A673 (cell line): ENCODE results near the gene LRRC10. TPM values are rescaled to one million over a fixed set of nuclear protein-coding genes. Genes with fewer than 3 reads are reported as not detected.

ENCODE experiments used
- Bru-seq: library from RNA; stranded (reverse); fragments of 400-500 nt; gene quantifications from one replicate; lab custom pipeline; 2021; lab: Mats Ljungman, UMichigan
- BruChase-seq, 2 experiments: library from RNA; stranded (reverse); fragments of 400-500 nt; gene quantifications; one replicate each; lab custom pipeline; 2021; lab: Mats Ljungman, UMichigan
- BruUV-seq: library from RNA; stranded (reverse); fragments of 400-500 nt; replicated peaks from 2 replicates; lab custom pipeline; 2021; lab: Mats Ljungman, UMichigan
- CTCF ChIA-PET: fragments of 300-600 bp; sonication (Branson Sonifier 250); formaldehyde crosslinking; loops from one replicate; lab custom pipeline; 2022; ENCODE audit warnings: antibody characterized with exemption; lab: Charles Lee
- POLR2A ChIA-PET: fragments of 300-600 bp; sonication (Branson Sonifier 250); formaldehyde crosslinking; loops from one replicate; lab custom pipeline; 2022; ENCODE audit warnings: antibody characterized with exemption; ENCODE audit not compliant: low non-redundant PET; lab: Charles Lee
- DNase-seq: peaks from one replicate; pipeline ENCODE4 v3.0.0-alpha.2; 2015; ENCODE audit warnings: low spot score
- H3K27ac ChIP-seq: fragments of 200-600 bp; sonication (generic); 2 replicates; pipeline ENCODE4 v1.5.1; 2016; ENCODE audit warnings: mixed run types, low read depth, mild to moderate bottlenecking, mixed read lengths, antibody characterized with exemption, low read length; ENCODE audit not compliant: poor library complexity, severe bottlenecking
- H3K27me3 ChIP-seq: fragments of 200-600 bp; sonication (generic); replicated peaks from 2 replicates; pipeline ENCODE4 v1.6.1; 2017; ENCODE audit warnings: mixed run types, low read depth, mild to moderate bottlenecking, mixed read lengths, antibody characterized with exemption, low read length; ENCODE audit not compliant: insufficient read depth, poor library complexity
- H3K36me3 ChIP-seq: fragments of 200-600 bp; sonication (generic); 2 replicates; pipeline ENCODE4 v1.6.1; 2016; ENCODE audit warnings: mixed run types, mild to moderate bottlenecking, mixed read lengths, antibody characterized with exemption, low read length; ENCODE audit not compliant: insufficient read depth, poor library complexity, severe bottlenecking
- H3K4me1 ChIP-seq: fragments of 200-600 bp; sonication (generic); 2 replicates; pipeline ENCODE4 v1.6.1; 2017; ENCODE audit warnings: mixed run types, mild to moderate bottlenecking, mixed read lengths, antibody characterized with exemption, low read length; ENCODE audit not compliant: insufficient read depth, poor library complexity, severe bottlenecking
- H3K4me3 ChIP-seq: fragments of 200-600 bp; sonication (generic); 2 replicates; pipeline ENCODE4 v1.5.1; 2016; ENCODE audit warnings: low read depth, mixed run types, mild to moderate bottlenecking, mixed read lengths, low read length; ENCODE audit not compliant: poor library complexity, severe bottlenecking
- H3K9me3 ChIP-seq: fragments of 200-600 bp; sonication (generic); 2 replicates; pipeline ENCODE4 v1.6.1; 2016; ENCODE audit warnings: mixed run types, low read depth, mild to moderate bottlenecking, mixed read lengths, antibody characterized with exemption, low read length; ENCODE audit not compliant: poor library complexity, severe bottlenecking
- EZH2 ChIP-seq: fragments of 200-600 bp; sonication (generic); IDR thresholded peaks from 2 replicates; pipeline ENCODE4 v1.6.1; 2017; ENCODE audit warnings: borderline replicate concordance, low read depth, mild to moderate bottlenecking, mixed read lengths, antibody characterized with exemption, low read length; ENCODE audit not compliant: poor library complexity, severe bottlenecking
- intact Hi-C: fragments of 100-400 bp; cut with micrococcal nuclease; formaldehyde crosslinking; loops from one replicate; pipeline ENCODE4 v1.10.0; 2022; ENCODE audit not compliant: unreplicated experiment
- long read RNA-seq: library from polyadenylated mRNA; stranded (forward); transcript quantifications from one replicate; pipeline ENCODE4 v2.0.0, GENCODE V29; 2022
- total RNA-seq: library from RNA; stranded (reverse); gene quantifications from 2 replicates; pipeline ENCODE4 v1.2.3, GENCODE V29; 2021
- TF ChIP-seq, protein P1 (sequence below): fragments of 300-800, 200-600 bp; sonication (generic); conservative IDR thresholded peaks from 2 replicates; pipeline ENCODE4 v1.5.1; 2017; ENCODE audit warnings: low read depth, mild to moderate bottlenecking, antibody characterized with exemption, low read length, moderate library complexity, mixed read lengths

Gene LRRC10, protein sequence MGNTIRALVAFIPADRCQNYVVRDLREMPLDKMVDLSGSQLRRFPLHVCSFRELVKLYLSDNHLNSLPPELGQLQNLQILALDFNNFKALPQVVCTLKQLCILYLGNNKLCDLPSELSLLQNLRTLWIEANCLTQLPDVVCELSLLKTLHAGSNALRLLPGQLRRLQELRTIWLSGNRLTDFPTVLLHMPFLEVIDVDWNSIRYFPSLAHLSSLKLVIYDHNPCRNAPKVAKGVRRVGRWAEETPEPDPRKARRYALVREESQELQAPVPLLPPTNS
- total RNA-seq (not detected in 2 replicates), Bru-seq, nascent RNA (not detected), BruChase-seq, experiment 1, labeled RNA remaining after a 2-hour chase (not detected), BruChase-seq, experiment 2, labeled RNA remaining after a 6-hour chase (not detected)
- long read RNA-seq: 0 reads

DNA sequence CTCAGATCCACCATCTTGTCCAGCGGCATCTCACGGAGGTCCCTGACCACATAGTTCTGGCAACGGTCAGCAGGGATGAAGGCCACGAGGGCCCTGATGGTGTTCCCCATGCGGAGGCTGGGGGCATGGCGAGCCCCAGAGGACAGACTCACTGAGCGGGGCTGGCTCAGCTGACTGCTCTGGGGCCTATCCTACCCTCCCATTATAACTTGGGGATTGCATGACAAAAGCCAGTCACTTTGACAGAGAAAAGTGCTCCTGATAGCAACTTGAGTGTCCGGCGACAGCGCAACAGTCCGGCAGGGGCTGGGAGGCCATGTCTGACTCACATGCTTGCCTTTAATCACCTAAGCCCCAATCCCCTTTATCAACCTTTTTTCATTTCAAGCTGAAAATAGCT is at the start of gene LRRC10:
Gene LRRC10 (minus strand): TSS at position 179 of the 400 bp plus-strand sequence. CDS start 69 bp downstream, at position 110.
- Histone ChIP-seq H3K9me3 (no peaks in the 10 kb centered on the region), H3K27me3 (no peaks in the 10 kb centered on the region), H3K4me3 (no peak within 1 kb of the TSS), H3K36me3 (no peaks in the 10 kb centered on the region), H3K4me1 (no peaks in the 10 kb centered on the region), H3K27ac (no peak within 1 kb of the TSS)
- no peak for TF ChIP-seq EZH2
- TF ChIP-seq, protein P1, sequence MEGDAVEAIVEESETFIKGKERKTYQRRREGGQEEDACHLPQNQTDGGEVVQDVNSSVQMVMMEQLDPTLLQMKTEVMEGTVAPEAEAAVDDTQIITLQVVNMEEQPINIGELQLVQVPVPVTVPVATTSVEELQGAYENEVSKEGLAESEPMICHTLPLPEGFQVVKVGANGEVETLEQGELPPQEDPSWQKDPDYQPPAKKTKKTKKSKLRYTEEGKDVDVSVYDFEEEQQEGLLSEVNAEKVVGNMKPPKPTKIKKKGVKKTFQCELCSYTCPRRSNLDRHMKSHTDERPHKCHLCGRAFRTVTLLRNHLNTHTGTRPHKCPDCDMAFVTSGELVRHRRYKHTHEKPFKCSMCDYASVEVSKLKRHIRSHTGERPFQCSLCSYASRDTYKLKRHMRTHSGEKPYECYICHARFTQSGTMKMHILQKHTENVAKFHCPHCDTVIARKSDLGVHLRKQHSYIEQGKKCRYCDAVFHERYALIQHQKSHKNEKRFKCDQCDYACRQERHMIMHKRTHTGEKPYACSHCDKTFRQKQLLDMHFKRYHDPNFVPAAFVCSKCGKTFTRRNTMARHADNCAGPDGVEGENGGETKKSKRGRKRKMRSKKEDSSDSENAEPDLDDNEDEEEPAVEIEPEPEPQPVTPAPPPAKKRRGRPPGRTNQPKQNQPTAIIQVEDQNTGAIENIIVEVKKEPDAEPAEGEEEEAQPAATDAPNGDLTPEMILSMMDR: no peak
- CTCF ChIA-PET: no interaction called here
- no peak for DNase-seq
- BruUV-seq: no TSS peak
- POLR2A ChIA-PET: no interaction called here
- intact Hi-C loops: no loop called here

DNA sequence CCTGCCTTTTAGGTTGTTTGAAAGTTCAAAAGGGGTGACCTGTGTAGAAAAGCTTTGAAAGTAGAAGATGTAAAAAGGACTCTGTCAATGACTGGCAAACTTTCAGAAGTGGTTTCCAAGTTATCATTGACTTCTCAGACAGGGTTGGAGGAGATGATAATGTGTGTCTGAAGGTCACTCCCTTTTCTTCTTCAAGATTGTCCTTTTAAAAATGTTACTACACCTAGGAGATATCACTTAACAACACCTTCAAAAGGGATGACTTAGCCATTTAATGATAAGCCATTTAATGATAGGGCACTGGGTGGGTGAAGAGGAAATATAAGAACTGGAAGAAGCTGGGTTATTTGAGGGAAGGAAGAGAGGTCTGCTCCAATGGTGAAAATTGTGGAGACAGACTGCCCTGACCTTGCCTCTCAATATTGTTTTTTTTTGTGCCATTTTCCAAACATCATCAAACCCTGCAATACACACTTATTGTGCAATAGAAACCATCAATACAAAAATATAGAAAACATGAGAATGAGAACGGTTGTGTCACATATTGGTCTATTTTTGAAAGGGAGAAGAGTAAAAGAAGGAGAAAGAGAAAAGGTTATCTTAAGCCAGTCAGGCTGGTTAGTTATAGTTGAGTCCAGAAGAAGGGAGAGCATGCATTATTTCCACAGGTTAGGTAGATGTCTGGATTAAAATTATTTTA is 49.6 kb upstream of the LRRC10 start:
- ChIA-PET CTCF (no interaction called here), POLR2A (no interaction called here)
- Histone ChIP-seq H3K27ac (no peak overlapping the region), H3K4me1 (no peaks in the 10 kb centered on the region), H3K4me3 (no peak overlapping the region), H3K27me3 (no peaks in the 10 kb centered on the region), H3K36me3 (no peaks in the 10 kb centered on the region), H3K9me3 (no peaks in the 10 kb centered on the region)
- TF ChIP-seq EZH2: no peak
- TF ChIP-seq, protein P1: no peak
- no peak for DNase-seq
- BruUV-seq: no TSS peak
- intact Hi-C loops: no loop called here

DNA sequence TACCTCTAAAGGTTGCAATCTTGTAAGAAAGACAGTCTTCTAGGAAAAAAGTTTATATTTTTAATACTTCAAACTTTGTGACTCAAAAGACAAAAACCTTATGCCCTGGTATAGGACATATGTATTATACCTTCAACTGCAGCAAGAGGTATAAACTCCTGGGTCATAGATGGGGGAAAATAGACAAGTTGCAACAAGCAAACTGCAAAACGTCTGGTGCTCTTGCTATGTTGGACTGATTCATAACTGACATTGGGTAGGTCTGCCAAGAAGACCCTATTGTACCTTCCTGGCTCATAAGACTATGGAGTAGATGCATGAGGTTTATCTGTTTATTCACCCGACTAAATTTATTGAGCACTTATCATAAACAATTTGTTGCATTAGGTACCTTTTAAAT is 47.5 kb upstream of the LRRC10 start:
- no TSS peak for BruUV-seq
- Histone ChIP-seq H3K4me1 (no peaks in the 10 kb centered on the region), H3K27me3 (no peaks in the 10 kb centered on the region), H3K27ac (no peak overlapping the region), H3K36me3 (no peaks in the 10 kb centered on the region), H3K4me3 (no peak overlapping the region), H3K9me3 (no peaks in the 10 kb centered on the region)
- CTCF ChIA-PET: no interaction called here
- TF ChIP-seq, protein P1: no peak
- no peak for TF ChIP-seq EZH2
- no peak for DNase-seq
- intact Hi-C loops: no loop called here
- POLR2A ChIA-PET: no interaction called here
